Breast epithelium (tissue), 4 donors: Measurements from ENCODE around the gene DCLRE1B. TPM values are rescaled to one million over a fixed set of nuclear protein-coding genes. Genes with fewer than 3 reads are reported as not detected.

Experiments
- DNase-seq, 2 donors: peaks; one replicate each; pipeline ENCODE4 v3.0.0-alpha.2; 2019; ENCODE audit warnings: low spot score in 2 of 2
- H3K27ac ChIP-seq, 2 donors: fragments of 200-600 bp; sonication (generic) in 1 of 2; one replicate each; pipeline ENCODE4 v1.5.1; 2016 to 2019; ENCODE audit warnings: mild to moderate bottlenecking in 1 of 2
- H3K27me3 ChIP-seq, 2 donors: fragments of 200-600 bp; sonication (generic) in 1 of 2; one replicate each; pipeline versions ENCODE4 v1.5.1 to v1.6.0; 2017 to 2019; ENCODE audit warnings: control low read depth in 1 of 2, mild to moderate bottlenecking in 1 of 2
- H3K36me3 ChIP-seq: fragments of 200-600 bp; one replicate; pipeline ENCODE4 v1.5.1; 2019
- H3K4me1 ChIP-seq, 2 donors: fragments of 200-600 bp; sonication (generic); one replicate each; pipeline ENCODE4 v1.5.1; 2016 to 2019; ENCODE audit warnings: control low read depth in 1 of 2
- H3K4me3 ChIP-seq, 3 donors: fragments of 200-600 bp; sonication (generic); 1 replicate in 2 of 3; 2 replicates in 1 of 3; pipeline ENCODE4 v1.5.1; 2016 to 2019; ENCODE audit warnings: mild to moderate bottlenecking in 3 of 3, moderate library complexity in 2 of 3
- H3K9me3 ChIP-seq, 2 donors: fragments of 200-600 bp; sonication (generic) in 1 of 2; one replicate each; pipeline ENCODE4 v1.5.1; 2016 to 2019; ENCODE audit warnings: control low read depth in 1 of 2
- POLR2A ChIP-seq: fragments of 450-650 bp; IDR thresholded peaks from one replicate; pipeline ENCODE4 v1.6.1; 2016; ENCODE audit warnings: antibody characterized with exemption, mild to moderate bottlenecking, moderate library complexity
- POLR2AphosphoS5 ChIP-seq, 3 donors: sonication (generic); formaldehyde crosslinking; IDR thresholded peaks; one replicate each; pipeline ENCODE4 v1.6.1; 2017; ENCODE audit warnings: antibody characterized with exemption in 3 of 3
- intact Hi-C: fragments of 100-400 bp; cut with DNase I; formaldehyde crosslinking; loops from one replicate; pipeline ENCODE4 v1.15.1; 2023; ENCODE audit warnings: low total_unique reads
- total RNA-seq, 3 donors: library from RNA; depleted of rRNA; stranded (reverse); fragments of >200 nt; gene quantifications; one replicate each; pipeline ENCODE4 v1.1.0, GENCODE V29; 2016
- TF ChIP-seq, protein P1 (sequence below), 3 donors: fragments of 450-650 bp; IDR thresholded peaks; one replicate each; pipeline ENCODE4 v1.5.1; 2016 to 2017; ENCODE audit warnings: antibody characterized with exemption in 3 of 3, mild to moderate bottlenecking in 3 of 3, moderate library complexity in 3 of 3

Gene DCLRE1B
- total RNA-seq, 3 donors from 2014 or later: 3.3 to 6.2 (median 3.5) TPM

DNA sequence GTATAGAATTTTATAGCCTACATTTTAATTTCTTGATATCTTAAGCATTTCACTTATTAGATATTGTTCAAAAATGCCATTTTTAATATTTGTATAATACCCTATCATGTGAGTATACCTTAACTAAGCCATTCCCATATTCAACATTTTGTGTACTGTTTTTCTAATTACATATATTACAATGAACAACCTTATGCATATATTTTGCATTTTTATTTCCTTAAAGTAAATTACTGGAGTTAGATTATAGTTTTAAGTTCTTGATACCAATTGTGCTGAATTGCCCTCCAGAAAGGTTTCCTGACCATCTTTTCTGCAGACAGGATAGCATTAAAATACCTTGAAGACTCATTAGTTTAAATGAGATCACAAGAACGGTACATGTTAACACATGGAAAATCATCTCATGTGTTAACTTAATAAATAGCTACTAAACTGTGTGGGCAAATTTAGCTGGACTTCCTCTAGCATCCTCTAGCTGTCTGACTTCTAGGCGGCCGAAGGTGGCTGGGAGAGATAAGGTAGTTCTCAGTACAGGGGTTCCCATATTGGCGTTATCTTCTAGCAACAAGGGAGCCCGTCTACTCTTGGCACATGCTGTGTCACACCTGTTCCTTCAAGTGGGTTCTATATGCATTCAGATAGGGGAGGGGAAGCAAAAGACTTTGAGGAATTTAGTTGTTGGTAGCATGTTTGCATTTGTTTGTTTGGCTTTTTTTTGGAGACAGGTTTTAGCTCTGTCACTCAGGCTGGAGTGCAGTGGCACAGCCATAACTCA is 8.9 kb downstream of the DCLRE1B start:
- no peaks in the 10 kb centered on the region for H3K27me3 ChIP-seq
- no peaks in the 10 kb centered on the region for H3K9me3 ChIP-seq
- TF ChIP-seq POLR2AphosphoS5 (IDR thresholded peaks at IDR 0.05) (no peak), POLR2A (no peak)
- TF ChIP-seq, protein P1, sequence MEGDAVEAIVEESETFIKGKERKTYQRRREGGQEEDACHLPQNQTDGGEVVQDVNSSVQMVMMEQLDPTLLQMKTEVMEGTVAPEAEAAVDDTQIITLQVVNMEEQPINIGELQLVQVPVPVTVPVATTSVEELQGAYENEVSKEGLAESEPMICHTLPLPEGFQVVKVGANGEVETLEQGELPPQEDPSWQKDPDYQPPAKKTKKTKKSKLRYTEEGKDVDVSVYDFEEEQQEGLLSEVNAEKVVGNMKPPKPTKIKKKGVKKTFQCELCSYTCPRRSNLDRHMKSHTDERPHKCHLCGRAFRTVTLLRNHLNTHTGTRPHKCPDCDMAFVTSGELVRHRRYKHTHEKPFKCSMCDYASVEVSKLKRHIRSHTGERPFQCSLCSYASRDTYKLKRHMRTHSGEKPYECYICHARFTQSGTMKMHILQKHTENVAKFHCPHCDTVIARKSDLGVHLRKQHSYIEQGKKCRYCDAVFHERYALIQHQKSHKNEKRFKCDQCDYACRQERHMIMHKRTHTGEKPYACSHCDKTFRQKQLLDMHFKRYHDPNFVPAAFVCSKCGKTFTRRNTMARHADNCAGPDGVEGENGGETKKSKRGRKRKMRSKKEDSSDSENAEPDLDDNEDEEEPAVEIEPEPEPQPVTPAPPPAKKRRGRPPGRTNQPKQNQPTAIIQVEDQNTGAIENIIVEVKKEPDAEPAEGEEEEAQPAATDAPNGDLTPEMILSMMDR (IDR thresholded peaks at IDR 0.05): no peak
- no peak for DNase-seq
- no peak overlapping the region for H3K4me3 ChIP-seq
- H3K27ac ChIP-seq: no peak overlapping the region
- no peaks in the 10 kb centered on the region for H3K4me1 ChIP-seq
- peaks cover 3% of the 10 kb centered on the region for H3K36me3 ChIP-seq
- intact Hi-C loops: no loop called here

- Histone ChIP-seq H3K4me3 (no peak overlapping the region), H3K4me1 (no peaks in the 10 kb centered on the region), H3K9me3 (no peaks in the 10 kb centered on the region), H3K27ac (no peak overlapping the region), H3K27me3 (no peaks in the 10 kb centered on the region), H3K36me3 (peaks cover 3% of the 10 kb centered on the region)
- intact Hi-C loops: no loop called here
- TF ChIP-seq, protein P1 (IDR thresholded peaks at IDR 0.05): no peak
- TF ChIP-seq POLR2AphosphoS5 (IDR thresholded peaks at IDR 0.05) (no peak), POLR2A (no peak)
- DNase-seq: no peak
Observed at GRCh38 chr1:113916974-113917373, 11.8 kb downstream of the DCLRE1B start.

- Histone ChIP-seq H3K27ac (no peak overlapping the region), H3K27me3 (no peaks in the 10 kb centered on the region), H3K36me3 (no peaks in the 10 kb centered on the region), H3K4me1 (no peaks in the 10 kb centered on the region), H3K4me3 (no peak overlapping the region), H3K9me3 (no peaks in the 10 kb centered on the region)
- intact Hi-C loops: no loop called here
- no peak for DNase-seq
- no peak for TF ChIP-seq POLR2AphosphoS5 (IDR thresholded peaks at IDR 0.05)
- TF ChIP-seq, protein P1 (IDR thresholded peaks at IDR 0.05): no peak
- TF ChIP-seq POLR2A: no peak
Observed at GRCh38 chr1:113917400-113918082, 12.4 kb downstream of the DCLRE1B start.

DNA sequence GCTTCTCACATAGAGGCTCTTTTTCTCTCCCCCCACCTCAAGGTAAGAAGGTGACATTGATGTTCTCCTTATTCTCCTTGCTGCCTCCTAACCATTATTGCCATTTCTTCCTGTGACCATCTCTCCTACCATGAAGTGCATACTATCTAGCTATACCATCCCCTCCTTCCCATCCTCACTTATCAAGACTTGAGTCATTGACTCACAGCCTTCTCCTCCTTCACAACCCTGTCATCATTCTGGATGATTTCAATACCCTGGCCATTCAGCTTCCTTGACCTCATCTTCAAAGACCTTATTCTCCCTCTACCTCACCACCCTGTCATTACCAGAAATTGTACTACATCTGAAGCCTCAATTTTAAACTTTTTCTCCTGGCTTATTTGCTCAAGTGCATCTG is 13.1 kb downstream of the DCLRE1B start:
- DNase-seq: no peak
- Histone ChIP-seq H3K27me3 (no peaks in the 10 kb centered on the region), H3K27ac (no peak overlapping the region), H3K4me1 (no peaks in the 10 kb centered on the region), H3K9me3 (no peaks in the 10 kb centered on the region), H3K36me3 (no peaks in the 10 kb centered on the region), H3K4me3 (no peak overlapping the region)
- TF ChIP-seq POLR2AphosphoS5 (IDR thresholded peaks at IDR 0.05) (no peak), POLR2A (no peak)
- TF ChIP-seq, protein P1 (IDR thresholded peaks at IDR 0.05): no peak
- intact Hi-C loops: no loop called here

DNA sequence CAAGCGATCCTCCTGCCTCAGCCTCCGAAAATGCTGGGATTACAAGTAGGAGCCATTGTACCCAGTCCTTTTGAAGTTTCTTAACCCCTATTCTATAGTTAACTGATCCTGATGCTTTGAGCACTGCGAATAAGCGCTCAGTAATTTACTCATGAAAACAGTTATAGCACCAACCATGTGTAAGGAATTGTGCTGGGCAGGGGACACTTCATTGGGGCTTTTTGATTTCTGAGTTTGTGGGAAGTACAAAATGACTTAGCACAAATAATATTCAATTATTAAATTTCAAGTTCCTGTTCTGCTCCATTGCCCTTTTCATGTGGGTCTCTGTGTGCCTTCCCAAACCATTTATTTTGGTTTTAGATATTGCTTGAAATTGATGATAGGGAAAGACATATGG is 17.8 kb downstream of the DCLRE1B start:
- H3K27ac ChIP-seq: no peak overlapping the region

More for the DNA sequence above, 17.8 kb downstream of the DCLRE1B start:
- H3K36me3 ChIP-seq: no peaks in the 10 kb centered on the region
- H3K4me1 ChIP-seq: no peaks in the 10 kb centered on the region
- intact Hi-C loops: no loop called here
- H3K27me3 ChIP-seq: no peaks in the 10 kb centered on the region
- no peak for TF ChIP-seq POLR2AphosphoS5 (IDR thresholded peaks at IDR 0.05)
- TF ChIP-seq, protein P1 (IDR thresholded peaks at IDR 0.05): no peak
- TF ChIP-seq POLR2A: no peak
- no peaks in the 10 kb centered on the region for H3K9me3 ChIP-seq
- DNase-seq: no peak
- H3K4me3 ChIP-seq: no peak overlapping the region
